NB4 (cell line): ENCODE data around the gene RBMX2.

Source experiments
- POLR2A ChIP-seq: IDR thresholded peaks from 2 replicates; pipeline ENCODE4 v1.6.1; 2011; ENCODE audit warnings: mild to moderate bottlenecking; ENCODE audit not compliant: insufficient read length; ENCODE audit errors: extremely low read depth
- TF ChIP-seq, protein P1 (sequence below): IDR thresholded peaks from one replicate; pipeline ENCODE4 v1.5.1; 2012; ENCODE audit warnings: low read depth, low read length
- TF ChIP-seq, protein P2 (sequence below): IDR thresholded peaks from 2 replicates; pipeline ENCODE4 v1.6.1; 2011; ENCODE audit warnings: low read depth, low read length

DNA sequence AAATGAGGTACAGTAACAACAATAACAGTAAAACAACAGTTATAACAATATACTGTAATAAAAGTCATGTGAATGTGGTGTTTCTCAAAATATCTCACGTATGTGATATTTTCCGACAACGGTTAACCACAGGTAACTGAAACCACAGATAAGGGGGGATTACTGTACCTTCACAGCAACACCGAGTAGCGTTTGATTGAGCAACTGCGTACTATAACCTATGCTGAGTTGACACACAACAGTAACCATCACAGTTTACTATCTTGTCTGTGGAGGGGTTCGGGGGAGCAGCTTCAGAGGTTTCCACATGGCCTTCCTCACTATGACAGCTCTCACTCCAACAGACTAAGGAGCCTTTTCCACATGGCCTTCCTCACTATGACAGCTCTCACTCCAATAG is 13.4 kb downstream of the RBMX2 start:
- TF ChIP-seq, protein P1, sequence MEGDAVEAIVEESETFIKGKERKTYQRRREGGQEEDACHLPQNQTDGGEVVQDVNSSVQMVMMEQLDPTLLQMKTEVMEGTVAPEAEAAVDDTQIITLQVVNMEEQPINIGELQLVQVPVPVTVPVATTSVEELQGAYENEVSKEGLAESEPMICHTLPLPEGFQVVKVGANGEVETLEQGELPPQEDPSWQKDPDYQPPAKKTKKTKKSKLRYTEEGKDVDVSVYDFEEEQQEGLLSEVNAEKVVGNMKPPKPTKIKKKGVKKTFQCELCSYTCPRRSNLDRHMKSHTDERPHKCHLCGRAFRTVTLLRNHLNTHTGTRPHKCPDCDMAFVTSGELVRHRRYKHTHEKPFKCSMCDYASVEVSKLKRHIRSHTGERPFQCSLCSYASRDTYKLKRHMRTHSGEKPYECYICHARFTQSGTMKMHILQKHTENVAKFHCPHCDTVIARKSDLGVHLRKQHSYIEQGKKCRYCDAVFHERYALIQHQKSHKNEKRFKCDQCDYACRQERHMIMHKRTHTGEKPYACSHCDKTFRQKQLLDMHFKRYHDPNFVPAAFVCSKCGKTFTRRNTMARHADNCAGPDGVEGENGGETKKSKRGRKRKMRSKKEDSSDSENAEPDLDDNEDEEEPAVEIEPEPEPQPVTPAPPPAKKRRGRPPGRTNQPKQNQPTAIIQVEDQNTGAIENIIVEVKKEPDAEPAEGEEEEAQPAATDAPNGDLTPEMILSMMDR = no peak
- TF ChIP-seq, protein P2, sequence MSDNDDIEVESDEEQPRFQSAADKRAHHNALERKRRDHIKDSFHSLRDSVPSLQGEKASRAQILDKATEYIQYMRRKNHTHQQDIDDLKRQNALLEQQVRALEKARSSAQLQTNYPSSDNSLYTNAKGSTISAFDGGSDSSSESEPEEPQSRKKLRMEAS = no peak
- no peak for TF ChIP-seq POLR2A
